Activated CD8-positive, alpha-beta T cell treated with anti-CD3 and anti-CD28 coated beads for 36 hours (primary cell): ENCODE measurements around the gene SEPHS1. TPM values are rescaled to one million over a fixed set of nuclear protein-coding genes. Genes with fewer than 3 reads are reported as not detected.

Experiments used
- ATAC-seq: fragments of 200-7000 bp; cut with Tn5 transposase; one replicate; pipeline ENCODE4 v1.10.0; 2021; ENCODE audit warnings: mild to moderate bottlenecking, moderate library complexity
- CTCF ChIA-PET: fragments of 350-600 bp; sonication (Branson Sonifier 250); formaldehyde crosslinking; loops from one replicate; lab custom pipeline; 2021; ENCODE audit warnings: antibody characterized with exemption; lab: Charles Lee
- POLR2A ChIA-PET: fragments of 350-600 bp; sonication (Branson Sonifier 250); formaldehyde crosslinking; loops from one replicate; lab custom pipeline; 2021; ENCODE audit warnings: antibody characterized with exemption; lab: Charles Lee
- DNase-seq: peaks from one replicate; pipeline ENCODE4 v3.0.0-alpha.2; 2020
- H3K27ac Mint-ChIP-seq: one replicate; pipeline ENCODE4 v1.8.0; 2021; ENCODE audit warnings: mild to moderate bottlenecking, mixed read lengths
- H3K27me3 Mint-ChIP-seq: one replicate; pipeline ENCODE4 v1.8.0; 2021; ENCODE audit warnings: mixed read lengths
- H3K36me3 Mint-ChIP-seq: one replicate; pipeline ENCODE4 v1.8.0; 2021; ENCODE audit warnings: low read depth, mixed read lengths
- H3K4me1 Mint-ChIP-seq: one replicate; pipeline ENCODE4 v1.8.0; 2021; ENCODE audit warnings: low read depth, mixed read lengths
- H3K4me3 Mint-ChIP-seq: one replicate; pipeline ENCODE4 v1.8.0; 2021; ENCODE audit warnings: mild to moderate bottlenecking, moderate library complexity, mixed read lengths
- H3K9me3 Mint-ChIP-seq: one replicate; pipeline ENCODE4 v1.8.0; 2021; ENCODE audit warnings: mixed read lengths
- CTCF ChIP-seq: fragments of 200-600 bp; IDR thresholded peaks from one replicate; pipeline ENCODE4 v1.8.0; 2022; ENCODE audit warnings: antibody characterized with exemption, mild to moderate bottlenecking
- intact Hi-C: fragments of 100-400 bp; cut with micrococcal nuclease; formaldehyde crosslinking; loops from one replicate; pipeline ENCODE4 v1.10.0; 2022
- total RNA-seq, 2 experiments: library from RNA; stranded (reverse); gene quantifications; one replicate each; pipeline ENCODE4 v1.2.3, GENCODE V29; 2021

The SEPHS1 gene
- total RNA-seq, 2 experiments from 2014 or later, result 61.6 to 66.5 TPM

- H3K27me3 Mint-ChIP-seq, result no peaks in the 10 kb centered on the region
- ATAC-seq (no peak), DNase-seq (no peak)
- H3K27ac Mint-ChIP-seq, result no peak overlapping the region
- intact Hi-C loops, result no loop called here
- H3K36me3 Mint-ChIP-seq, result peaks cover 61% of the 10 kb centered on the region
- no peaks in the 10 kb centered on the region for H3K4me1 Mint-ChIP-seq
- CTCF ChIA-PET, result no interaction called here
- no peak overlapping the region for H3K4me3 Mint-ChIP-seq
- H3K9me3 Mint-ChIP-seq, result no peaks in the 10 kb centered on the region
- POLR2A ChIA-PET, result interaction anchor here (0.8 to 1.6 kb wide), 2 partner anchors 14 to 26 kb away, joined by 3 read pairs; no protein-coding TSS in a partner anchor
- TF ChIP-seq CTCF, result no peak
These were observed 20.6 kb downstream of the SEPHS1 start for GRCh38 chr10:13327534-13327933.

- ChIA-PET POLR2A (no interaction called here), CTCF (no interaction called here)
- Mint-ChIP-seq H3K27me3 (no peaks in the 10 kb centered on the region), H3K36me3 (peaks cover 40% of the 10 kb centered on the region), H3K27ac (no peak overlapping the region), H3K4me3 (no peak overlapping the region), H3K9me3 (no peaks in the 10 kb centered on the region), H3K4me1 (no peaks in the 10 kb centered on the region)
- DNase-seq (no peak), ATAC-seq (no peak)
- TF ChIP-seq CTCF, result no peak
- intact Hi-C loops, result no loop called here
These were observed 25.4 kb downstream of the SEPHS1 start for GRCh38 chr10:13322615-13323148.

- H3K9me3 Mint-ChIP-seq, result no peaks in the 10 kb centered on the region
- peaks cover 39% of the 10 kb centered on the region for H3K36me3 Mint-ChIP-seq
- ChIA-PET CTCF (interaction anchor here (1.0 kb wide), 1 partner anchor 19 kb away, joined by 3 read pairs; no protein-coding TSS in a partner anchor), POLR2A (no interaction called here)
- TF ChIP-seq CTCF, result no peak
- H3K4me1 Mint-ChIP-seq, result no peaks in the 10 kb centered on the region
- DNase-seq (no peak), ATAC-seq (no peak)
- H3K4me3 Mint-ChIP-seq, result no peak overlapping the region
- H3K27ac Mint-ChIP-seq, result no peak overlapping the region
- H3K27me3 Mint-ChIP-seq, result no peaks in the 10 kb centered on the region
- intact Hi-C loops, result no loop called here
These were observed 26.5 kb downstream of the SEPHS1 start for GRCh38 chr10:13321576-13321975.

- Mint-ChIP-seq H3K9me3 (no peaks in the 10 kb centered on the region), H3K36me3 (peaks cover 21% of the 10 kb centered on the region), H3K27ac (no peak overlapping the region), H3K4me1 (no peaks in the 10 kb centered on the region), H3K27me3 (no peaks in the 10 kb centered on the region), H3K4me3 (no peak overlapping the region)
- CTCF ChIA-PET, result interaction anchor here (1.3 kb wide), 1 partner anchor 16 kb away, joined by 4 read pairs; no protein-coding TSS in a partner anchor
- no peak for TF ChIP-seq CTCF
- DNase-seq (no peak), ATAC-seq (no peak)
- intact Hi-C loops, result no loop called here
- POLR2A ChIA-PET, result no interaction called here
These were observed 28.9 kb downstream of the SEPHS1 start for GRCh38 chr10:13319166-13319565.

- H3K4me3 Mint-ChIP-seq, result no peak overlapping the region
These were observed 30.6 kb downstream of the SEPHS1 start for GRCh38 chr10:13317474-13317873.

More at GRCh38 chr10:13317474-13317873, 30.6 kb downstream of the SEPHS1 start:
- H3K36me3 Mint-ChIP-seq, result peaks cover 16% of the 10 kb centered on the region
- POLR2A ChIA-PET, result no interaction called here
- H3K9me3 Mint-ChIP-seq, result no peaks in the 10 kb centered on the region
- DNase-seq, result no peak
- CTCF ChIA-PET, result interaction anchor here (3.0 kb wide), 1 partner anchor 16 kb away, joined by 10 read pairs; no protein-coding TSS in a partner anchor
- H3K27ac Mint-ChIP-seq, result no peak overlapping the region
- H3K27me3 Mint-ChIP-seq, result no peaks in the 10 kb centered on the region
- no peak for TF ChIP-seq CTCF
- intact Hi-C loops, result no loop called here
- ATAC-seq, result no peak
- H3K4me1 Mint-ChIP-seq, result no peaks in the 10 kb centered on the region
